CD4-positive, alpha-beta memory T cell (primary cell): ENCODE data around the gene NYNRIN. TPM values are rescaled to one million over a fixed set of nuclear protein-coding genes. Genes with fewer than 3 reads are reported as not detected.
A peak's percentile ranks its signal among the peaks of the same experiment; 100 is the strongest.
"Not testable (repeated sequence)": the region's sequence is repeated elsewhere in the genome, so short reads cannot be mapped to it uniquely, and the experiment has no call there.

Source experiments
- CTCF ChIA-PET: fragments of 350-600 bp; sonication (Branson Sonifier 250); formaldehyde crosslinking; loops from one replicate; lab custom pipeline; 2021; ENCODE audit warnings: inconsistent platforms; ENCODE audit not compliant: partially characterized antibody; lab: Charles Lee
- POLR2A ChIA-PET: fragments of 350-600 bp; sonication (Branson Sonifier 250); formaldehyde crosslinking; loops from one replicate; lab custom pipeline; 2021; ENCODE audit not compliant: partially characterized antibody; lab: Charles Lee
- DNase-seq, 5 donors: peaks; one replicate each; pipeline versions ENCODE4 v3.0.0 to v3.0.0-alpha.2; 2020 to 2022; ENCODE audit warnings: mixed read lengths in 1 of 5
- H3K27ac ChIP-seq: one replicate; pipeline ENCODE4 v1.7.0; 2013; ENCODE audit warnings: low read depth, low read length
- H3K27me3 ChIP-seq: 2 replicates; pipeline ENCODE4 v1.7.0; 2013; ENCODE audit warnings: mild to moderate bottlenecking, low read length, moderate library complexity; ENCODE audit not compliant: insufficient read depth
- H3K36me3 ChIP-seq: 2 replicates; pipeline ENCODE4 v1.7.0; 2013; ENCODE audit warnings: mild to moderate bottlenecking, low read length, moderate library complexity; ENCODE audit not compliant: insufficient read depth
- H3K4me1 ChIP-seq: 2 replicates; pipeline ENCODE4 v1.7.0; 2013; ENCODE audit warnings: mild to moderate bottlenecking, low read length, moderate library complexity; ENCODE audit not compliant: insufficient read depth
- H3K4me3 ChIP-seq, 2 donors: one replicate each; pipeline ENCODE4 v1.7.0; 2013; ENCODE audit warnings: low read length in 2 of 2, mild to moderate bottlenecking in 1 of 2
- H3K9me3 ChIP-seq, 2 donors: one replicate each; pipeline ENCODE4 v1.7.0; 2013; ENCODE audit warnings: low read length in 2 of 2, control low read depth in 1 of 2; ENCODE audit not compliant: control insufficient read depth in 1 of 2
- H3K27ac Mint-ChIP-seq, 7 donors: one replicate each; pipeline ENCODE4 v1.8.0; 2020 to 2021; ENCODE audit warnings: mixed read lengths in 7 of 7, mild to moderate bottlenecking in 6 of 7, inconsistent platforms in 3 of 7, moderate library complexity in 3 of 7
- H3K27me3 Mint-ChIP-seq, 2 donors: one replicate each; pipeline ENCODE4 v1.8.0; 2020 to 2021; ENCODE audit warnings: mixed read lengths in 2 of 2
- H3K36me3 Mint-ChIP-seq, 2 donors: one replicate each; pipeline ENCODE4 v1.8.0; 2020 to 2021; ENCODE audit warnings: mixed read lengths in 2 of 2, inconsistent platforms in 1 of 2, mild to moderate bottlenecking in 1 of 2
- H3K4me1 Mint-ChIP-seq, 4 donors: one replicate each; pipeline ENCODE4 v1.8.0; 2020 to 2021; ENCODE audit warnings: mixed read lengths in 4 of 4, mild to moderate bottlenecking in 1 of 4
- H3K4me3 Mint-ChIP-seq, 8 donors: one replicate each; pipeline ENCODE4 v1.8.0; 2020 to 2021; ENCODE audit warnings: mixed read lengths in 8 of 8, mild to moderate bottlenecking in 7 of 8, moderate library complexity in 6 of 8, inconsistent platforms in 3 of 8
- H3K9me3 Mint-ChIP-seq, 8 donors: one replicate each; pipeline ENCODE4 v1.8.0; 2020 to 2021; ENCODE audit warnings: mixed read lengths in 8 of 8, mild to moderate bottlenecking in 5 of 8, inconsistent platforms in 3 of 8, moderate library complexity in 1 of 8
- intact Hi-C: fragments of 100-400 bp; cut with micrococcal nuclease; formaldehyde crosslinking; loops from one replicate; pipeline ENCODE4 v1.15.1; 2023
- polyA plus RNA-seq, 2 donors: library from polyadenylated mRNA; unstranded; fragments of 300-500 nt; fragmentation: Illumina TruSeq; gene quantifications; one replicate each; pipeline ENCODE4 v1.2.3, GENCODE V29; 2021
- total RNA-seq, 2 experiments: library from RNA; stranded (reverse); gene quantifications; one replicate each; pipeline ENCODE4 v1.2.3, GENCODE V29; 2021

NYNRIN gene
- total and polyA plus RNA-seq, 4 experiments from 2014 or later, result 0.02 to 0.32 TPM; not detected in 2

- ChIA-PET CTCF (interaction anchor here (0.7 to 24.1 kb wide), 8 partner anchors 11 to 247 kb away, joined by 3 to 791 read pairs (median 4); partner anchors contain the start of genes ADCY4, CBLN3, KHNYN and RIPK3), POLR2A (interaction anchor here (0.7 to 9.9 kb wide), 23 partner anchors 11 to 1121 kb away, joined by 3 to 215 read pairs (median 5); partner anchors contain the start of genes ADCY4, CBLN3, CHMP4A and CIDEB)
- peak; percentile 95 to 99 (median 98) for DNase-seq
- peaks cover 20 to 57% (median 41%) of the 10 kb centered on the region in 4 donors for H3K4me1 Mint-ChIP-seq
- Histone ChIP-seq H3K27ac (peak within 1 kb of the TSS; percentile 93), H3K4me3 (peak within 1 kb of the TSS; percentile 73 to 85), H3K9me3 (no peaks in the 10 kb centered on the region), H3K36me3 (peaks cover 31% of the 10 kb centered on the region), H3K4me1 (peaks cover 27% of the 10 kb centered on the region), H3K27me3 (no peaks in the 10 kb centered on the region)
- H3K4me3 Mint-ChIP-seq, result peak within 1 kb of the TSS; percentile 87 to 97 (median 92)
- H3K36me3 Mint-ChIP-seq, result peaks cover 14 to 45% of the 10 kb centered on the region in 2 donors
- peak within 1 kb of the TSS; percentile 93 to 99 (median 99) for H3K27ac Mint-ChIP-seq
- intact Hi-C loops, result loop anchor here (1.0 to 10.0 kb wide), 7 partner anchors 13 to 978 kb away; partner anchors contain the start of genes CBLN3, GMPR2, KHNYN and MDP1
- H3K27me3 Mint-ChIP-seq, result no peaks in the 10 kb centered on the region
- peaks cover 0 to 2% (median 0%) of the 10 kb centered on the region in 8 donors for H3K9me3 Mint-ChIP-seq
Measured at GRCh38 chr14:24442240-24443052, 43.6 kb downstream of the NYNRIN start, which contains the start of gene SDR39U1. Gene SDR39U1 (minus strand): TSS chr14:24442776. CDS start chr14:24442769, 7 bp downstream.

- Mint-ChIP-seq H3K27me3 (no peaks in the 10 kb centered on the region), H3K36me3 (peaks cover 11 to 38% of the 10 kb centered on the region in 2 donors), H3K9me3 (peaks cover 0 to 2% (median 0%) of the 10 kb centered on the region in 8 donors), H3K4me3 (peak overlapping the region; percentile 87 to 97 (median 92)), H3K27ac (peak overlapping the region; percentile 93 to 99 (median 99)), H3K4me1 (peaks cover 14 to 50% (median 34%) of the 10 kb centered on the region in 4 donors)
- peaks cover 24% of the 10 kb centered on the region for H3K36me3 ChIP-seq
- no peaks in the 10 kb centered on the region for H3K27me3 ChIP-seq
- peak overlapping the region; percentile 93 for H3K27ac ChIP-seq
- peak overlapping the region; percentile 73 to 85 for H3K4me3 ChIP-seq
- POLR2A ChIA-PET, result interaction anchor here (0.7 to 9.9 kb wide), 11 partner anchors 10 to 1122 kb away, joined by 3 to 215 read pairs (median 11); partner anchors contain the start of genes ADCY4, CBLN3, CHMP4A and DHRS1
- no peak for DNase-seq
- CTCF ChIA-PET, result interaction anchor here (1.1 to 24.1 kb wide), 4 partner anchors 11 to 201 kb away, joined by 3 to 791 read pairs (median 37); partner anchors contain the start of genes ADCY4, CBLN3, KHNYN and RIPK3
- intact Hi-C loops, result loop anchor here (5.0 to 10.0 kb wide), 3 partner anchors 234 to 978 kb away; partner anchors contain the start of genes NGDN and THTPA
- peaks cover 21% of the 10 kb centered on the region for H3K4me1 ChIP-seq
- no peaks in the 10 kb centered on the region for H3K9me3 ChIP-seq
Measured at GRCh38 chr14:24443053-24443665, 44.4 kb downstream of the NYNRIN start.

- CTCF ChIA-PET, H3K4me3 ChIP-seq, H3K27ac Mint-ChIP-seq, H3K27me3 Mint-ChIP-seq, H3K27me3 ChIP-seq, H3K4me3 Mint-ChIP-seq, H3K9me3 Mint-ChIP-seq, H3K9me3 ChIP-seq, H3K4me1 Mint-ChIP-seq, intact Hi-C loops, DNase-seq, H3K36me3 ChIP-seq, H3K4me1 ChIP-seq, POLR2A ChIA-PET, H3K27ac ChIP-seq: not testable (repeated sequence)
- peaks cover 7 to 26% of the 10 kb centered on the region in 2 donors for H3K36me3 Mint-ChIP-seq
Measured at GRCh38 chr14:24450828-24451227, 52.0 kb downstream of the NYNRIN start.

- Mint-ChIP-seq H3K9me3 (peaks cover under 1 to 13% (median 7%) of the 10 kb centered on the region in 8 donors), H3K27me3 (no peaks in the 10 kb centered on the region), H3K36me3 (peaks cover 4 to 20% of the 10 kb centered on the region in 2 donors), H3K4me1 (peaks cover 0 to 4% (median 1%) of the 10 kb centered on the region in 4 donors), H3K4me3 (no peak overlapping the region), H3K27ac (no peak overlapping the region)
- intact Hi-C loops, result no loop called here
- Histone ChIP-seq H3K4me1 (no peaks in the 10 kb centered on the region), H3K27me3 (no peaks in the 10 kb centered on the region), H3K27ac (no peak overlapping the region), H3K36me3 (no peaks in the 10 kb centered on the region), H3K4me3 (no peak overlapping the region), H3K9me3 (no peaks in the 10 kb centered on the region)
- ChIA-PET CTCF (no interaction called here), POLR2A (no interaction called here)
- no peak for DNase-seq
Measured at GRCh38 chr14:24456980-24457379, 58.2 kb downstream of the NYNRIN start.

GRCh38 chr14:24458736-24459135 lies 59.9 kb downstream of the NYNRIN start:
- no peak overlapping the region for H3K27ac Mint-ChIP-seq
- H3K27me3 ChIP-seq, result no peaks in the 10 kb centered on the region
- peaks cover 4 to 12% of the 10 kb centered on the region in 2 donors for H3K36me3 Mint-ChIP-seq
- H3K4me1 Mint-ChIP-seq, result peaks cover 2 to 7% (median 5%) of the 10 kb centered on the region in 4 donors
- H3K4me3 Mint-ChIP-seq, result no peak overlapping the region
- no peaks in the 10 kb centered on the region for H3K36me3 ChIP-seq
- peaks cover 2 to 13% (median 5%) of the 10 kb centered on the region in 8 donors for H3K9me3 Mint-ChIP-seq
- peaks cover 3% of the 10 kb centered on the region for H3K4me1 ChIP-seq
- no peaks in the 10 kb centered on the region for H3K9me3 ChIP-seq
- H3K27me3 Mint-ChIP-seq, result no peaks in the 10 kb centered on the region
- ChIA-PET POLR2A (no interaction called here), CTCF (no interaction called here)
- no peak overlapping the region for H3K4me3 ChIP-seq
- intact Hi-C loops, result no loop called here
- DNase-seq, result no peak
- no peak overlapping the region for H3K27ac ChIP-seq

DNA sequence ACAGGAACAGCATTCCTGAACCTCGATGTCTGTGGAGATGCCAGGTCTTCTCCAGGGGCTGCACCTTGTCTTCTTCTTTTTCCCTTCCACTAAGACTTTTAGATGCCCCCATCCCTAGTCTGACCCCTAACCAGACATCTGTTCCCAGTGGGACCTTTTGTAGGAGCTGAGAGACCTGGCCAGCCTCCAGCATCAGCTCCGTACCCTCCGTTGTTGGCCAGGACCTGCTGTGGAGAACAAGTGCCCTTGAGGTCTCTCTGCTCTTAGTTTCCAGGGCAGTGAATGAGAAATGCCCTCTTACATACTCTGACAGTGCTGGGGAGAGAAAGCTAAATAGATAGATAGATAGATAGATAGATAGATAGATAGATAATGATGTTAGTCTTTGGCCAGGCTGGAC lies 60.5 kb downstream of the NYNRIN start:
- Mint-ChIP-seq H3K36me3 (peaks cover 0 to 8% of the 10 kb centered on the region in 2 donors), H3K4me3 (no peak overlapping the region), H3K27ac (no peak overlapping the region), H3K4me1 (peaks cover 6 to 13% (median 11%) of the 10 kb centered on the region in 4 donors), H3K27me3 (no peaks in the 10 kb centered on the region), H3K9me3 (peaks cover 2 to 7% (median 4%) of the 10 kb centered on the region in 8 donors)
- intact Hi-C loops, result no loop called here
- ChIA-PET POLR2A (no interaction called here), CTCF (no interaction called here)
- Histone ChIP-seq H3K9me3 (no peaks in the 10 kb centered on the region), H3K4me3 (no peak overlapping the region), H3K4me1 (peaks cover 8% of the 10 kb centered on the region), H3K36me3 (no peaks in the 10 kb centered on the region), H3K27me3 (no peaks in the 10 kb centered on the region), H3K27ac (no peak overlapping the region)
- DNase-seq, result no peak
